GM21528 (cell line): ENCODE data around the gene BATF.
"Not testable (repeated sequence)": the region's sequence is repeated elsewhere in the genome, so short reads cannot be mapped to it uniquely, and the experiment has no call there.

ENCODE experiments used
- ATAC-seq: cut with Tn5 transposase; IDR thresholded peaks from one replicate; pipeline ENCODE4 v1.9.1; 2021; ENCODE audit warnings: mild to moderate bottlenecking, moderate library complexity; ENCODE audit not compliant: unreplicated experiment, low FRiP score

BATF gene

GRCh38 chr14:75522224-75522982, at the start of gene BATF:
Gene BATF (plus strand): TSS chr14:75522469. CDS start chr14:75522683, 214 bp downstream.
- ATAC-seq, result peak; percentile 63

GRCh38 chr14:75474127-75474526, 48.1 kb upstream of the BATF start:
- not testable (repeated sequence) for ATAC-seq

- ATAC-seq, result no peak
Observed at GRCh38 chr14:75476274-75476995, 45.8 kb upstream of the BATF start.

GRCh38 chr14:75477881-75478280, 44.4 kb upstream of the BATF start:
- no peak for ATAC-seq

- no peak for ATAC-seq
Observed at GRCh38 chr14:75479770-75480600, 42.3 kb upstream of the BATF start.

GRCh38 chr14:75482366-75482765, 39.9 kb upstream of the BATF start:
- ATAC-seq, result no peak

GRCh38 chr14:75484711-75485429, 37.4 kb upstream of the BATF start:
- ATAC-seq, result no peak

- no peak for ATAC-seq
Observed at GRCh38 chr14:75486318-75486717, 36.0 kb upstream of the BATF start.

- no peak for ATAC-seq
Observed at GRCh38 chr14:75487155-75487671, 35.1 kb upstream of the BATF start.

GRCh38 chr14:75489480-75489837, 32.8 kb upstream of the BATF start:
- ATAC-seq, result no peak

- no peak for ATAC-seq
Observed at GRCh38 chr14:75491376-75491978, 30.8 kb upstream of the BATF start.

- no peak for ATAC-seq
Observed at GRCh38 chr14:75492832-75493591, 29.3 kb upstream of the BATF start.

GRCh38 chr14:75493592-75494087, 28.6 kb upstream of the BATF start:
- no peak for ATAC-seq

GRCh38 chr14:75494896-75495295, 27.4 kb upstream of the BATF start:
- no peak for ATAC-seq

GRCh38 chr14:75495399-75495798, 26.9 kb upstream of the BATF start:
- ATAC-seq, result no peak

- no peak for ATAC-seq
Observed at GRCh38 chr14:75495882-75496281, 26.4 kb upstream of the BATF start.

GRCh38 chr14:75496755-75497154, 25.5 kb upstream of the BATF start:
- ATAC-seq, result no peak

- no peak for ATAC-seq
Observed at GRCh38 chr14:75497191-75497590, 25.1 kb upstream of the BATF start.

- no peak for ATAC-seq
Observed at GRCh38 chr14:75497701-75498100, 24.6 kb upstream of the BATF start.
